Colonic mucosa (tissue), 4 donors: ENCODE results near the gene GASK1B. TPM values are rescaled to one million over a fixed set of nuclear protein-coding genes. Genes with fewer than 3 reads are reported as not detected.

Source experiments
- DNase-seq: peaks from one replicate; pipeline ENCODE4 v3.0.0-alpha.2; 2020
- H3K27ac ChIP-seq: fragments of 200-600 bp; one replicate; pipeline ENCODE4 v1.8.0; 2021
- H3K27me3 ChIP-seq: fragments of 200-600 bp; one replicate; pipeline ENCODE4 v1.8.0; 2021
- H3K36me3 ChIP-seq: fragments of 200-600 bp; one replicate; pipeline ENCODE4 v1.8.0; 2021
- H3K4me1 ChIP-seq: fragments of 200-600 bp; one replicate; pipeline ENCODE4 v1.8.0; 2021; ENCODE audit warnings: mild to moderate bottlenecking
- H3K4me3 ChIP-seq: fragments of 200-600 bp; one replicate; pipeline ENCODE4 v1.8.0; 2021
- H3K9ac ChIP-seq, 2 donors: one replicate each; pipeline ENCODE4 v1.7.0; 2013; ENCODE audit warnings: control low read depth in 2 of 2, low read depth in 2 of 2, low read length in 2 of 2
- H3K9me3 ChIP-seq: fragments of 200-600 bp; one replicate; pipeline ENCODE4 v1.8.0; 2021
- CTCF ChIP-seq: fragments of 200-600 bp; IDR thresholded peaks from one replicate; pipeline ENCODE4 v1.8.0; 2022; ENCODE audit warnings: antibody characterized with exemption, mild to moderate bottlenecking
- intact Hi-C: fragments of 100-400 bp; cut with DNase I; formaldehyde crosslinking; loops from one replicate; pipeline ENCODE4 v1.14.1; 2022
- total RNA-seq, 2 donors: library from RNA; stranded (reverse); fragmentation: NEBNext Ultra II Directional in 1 of 2; extraction: Animal tissue kit (Norgen Biotek cat#: 25700) in 1 of 2; gene quantifications; one replicate each; pipeline ENCODE4 v1.2.1, GENCODE V29; 2021
- donor health status: healthy.
- donor health status: DM: no; HTN: no; CAD: no.
- donor health status: DM: no; HTN: no; CAD: no.

The GASK1B gene
- total RNA-seq, 2 donors from 2014 or later = 13.6 to 18.0 TPM

- Histone ChIP-seq H3K4me1 (no peaks in the 10 kb centered on the region), H3K27ac (no peak overlapping the region), H3K9me3 (no peaks in the 10 kb centered on the region), H3K27me3 (no peaks in the 10 kb centered on the region), H3K36me3 (no peaks in the 10 kb centered on the region), H3K4me3 (no peak overlapping the region), H3K9ac (no peak overlapping the region)
- no peak for TF ChIP-seq CTCF
- no peak for DNase-seq
- intact Hi-C loops = no loop called here
Measured at GRCh38 chr4:158202481-158202880, 29.7 kb upstream of the GASK1B start.

GRCh38 chr4:158201876-158202275 lies 29.1 kb upstream of the GASK1B start:
- no peaks in the 10 kb centered on the region for H3K36me3 ChIP-seq
- intact Hi-C loops = no loop called here
- no peak overlapping the region for H3K4me3 ChIP-seq
- no peaks in the 10 kb centered on the region for H3K9me3 ChIP-seq
- no peaks in the 10 kb centered on the region for H3K4me1 ChIP-seq
- no peak overlapping the region for H3K27ac ChIP-seq
- no peak overlapping the region for H3K9ac ChIP-seq
- DNase-seq = no peak
- TF ChIP-seq CTCF = no peak
- no peaks in the 10 kb centered on the region for H3K27me3 ChIP-seq

GRCh38 chr4:158201322-158201721 lies 28.5 kb upstream of the GASK1B start:
- H3K27ac ChIP-seq = no peak overlapping the region
- H3K36me3 ChIP-seq = no peaks in the 10 kb centered on the region
- DNase-seq = no peak
- no peak overlapping the region for H3K4me3 ChIP-seq
- no peaks in the 10 kb centered on the region for H3K9me3 ChIP-seq
- intact Hi-C loops = no loop called here
- H3K27me3 ChIP-seq = no peaks in the 10 kb centered on the region
- no peak overlapping the region for H3K9ac ChIP-seq
- H3K4me1 ChIP-seq = no peaks in the 10 kb centered on the region
- TF ChIP-seq CTCF = no peak

- Histone ChIP-seq H3K9me3 (no peaks in the 10 kb centered on the region), H3K9ac (no peak overlapping the region), H3K27ac (no peak overlapping the region), H3K27me3 (no peaks in the 10 kb centered on the region), H3K4me3 (no peak overlapping the region), H3K4me1 (no peaks in the 10 kb centered on the region), H3K36me3 (no peaks in the 10 kb centered on the region)
- no peak for DNase-seq
- no peak for TF ChIP-seq CTCF
- intact Hi-C loops = no loop called here
Measured at GRCh38 chr4:158200214-158200613, 27.4 kb upstream of the GASK1B start.

- Histone ChIP-seq H3K9me3 (no peaks in the 10 kb centered on the region), H3K27ac (no peak overlapping the region), H3K4me3 (no peak overlapping the region), H3K36me3 (no peaks in the 10 kb centered on the region), H3K9ac (no peak overlapping the region), H3K27me3 (no peaks in the 10 kb centered on the region), H3K4me1 (no peaks in the 10 kb centered on the region)
- DNase-seq = no peak
- intact Hi-C loops = no loop called here
- TF ChIP-seq CTCF = no peak
Measured at GRCh38 chr4:158197194-158197776, 24.5 kb upstream of the GASK1B start.

- TF ChIP-seq CTCF = no peak
- no peak overlapping the region for H3K9ac ChIP-seq
- no peaks in the 10 kb centered on the region for H3K9me3 ChIP-seq
- intact Hi-C loops = no loop called here
- no peaks in the 10 kb centered on the region for H3K4me1 ChIP-seq
- H3K27ac ChIP-seq = no peak overlapping the region
- DNase-seq = no peak
- H3K36me3 ChIP-seq = no peaks in the 10 kb centered on the region
- no peak overlapping the region for H3K4me3 ChIP-seq
- no peaks in the 10 kb centered on the region for H3K27me3 ChIP-seq
Measured at GRCh38 chr4:158195297-158195696, 22.5 kb upstream of the GASK1B start.
